Thoracic aorta (tissue), 2 donors: ENCODE measurements around the gene NAALADL1. TPM values are rescaled to one million over a fixed set of nuclear protein-coding genes. Genes with fewer than 3 reads are reported as not detected.
"Not testable (repeated sequence)": the region's sequence is repeated elsewhere in the genome, so short reads cannot be mapped to it uniquely, and the experiment has no call there.

Source experiments
- ATAC-seq: fragments of 150-250 bp; one replicate; pipeline ENCODE4 v1.8.0; 2017; ENCODE audit warnings: low read depth; ENCODE audit not compliant: insufficient number of reproducible peaks, low FRiP score
- DNase-seq: peaks from one replicate; pipeline ENCODE4 v3.0.0-alpha.2; 2020; ENCODE audit warnings: low spot score
- H3K27ac ChIP-seq, 2 donors: fragments of 200-600 bp; sonication (generic); 1 replicate in 1 of 2; 2 replicates in 1 of 2; pipeline ENCODE4 v1.5.1; 2016; ENCODE audit warnings: mild to moderate bottlenecking in 2 of 2, moderate library complexity in 2 of 2
- H3K27me3 ChIP-seq: fragments of 200-600 bp; sonication (generic); replicated peaks from 2 replicates; pipeline ENCODE4 v1.6.0; 2016; ENCODE audit warnings: mild to moderate bottlenecking; ENCODE audit not compliant: insufficient read depth
- H3K36me3 ChIP-seq: fragments of 200-600 bp; sonication (generic); one replicate; pipeline ENCODE4 v1.5.1; 2016
- H3K4me1 ChIP-seq, 2 donors: fragments of 200-600 bp; sonication (generic); 1 replicate in 1 of 2; 2 replicates in 1 of 2; pipeline versions ENCODE4 v1.5.1 to v1.6.0; 2016; ENCODE audit warnings: low read depth in 2 of 2, mild to moderate bottlenecking in 1 of 2; ENCODE audit not compliant: control insufficient read depth in 1 of 2
- H3K4me3 ChIP-seq: fragments of 200-600 bp; sonication (generic); 2 replicates; pipeline ENCODE4 v1.5.1; 2016; ENCODE audit warnings: mild to moderate bottlenecking
- H3K9me3 ChIP-seq: fragments of 200-600 bp; sonication (generic); 2 replicates; pipeline ENCODE4 v1.5.1; 2016
- CTCF ChIP-seq: fragments of 200-600 bp; sonication (generic); IDR thresholded peaks from one replicate; pipeline ENCODE4 v1.5.1; 2019; ENCODE audit warnings: antibody characterized with exemption
- total RNA-seq, 2 donors: library from RNA; depleted of rRNA; stranded (reverse); fragments of >200 nt; gene quantifications; one replicate each; pipeline versions ENCODE4 v1.1.0 to v1.2.3, GENCODE V29; 2016

Gene NAALADL1
- total RNA-seq, 2 donors from 2014 or later, result 25.8 to 47.1 TPM

GRCh38 chr11:65014726-65015227 is 43.6 kb downstream of the NAALADL1 start:
- H3K9me3 ChIP-seq, result no peaks in the 10 kb centered on the region
- peak overlapping the region; percentile 81 for H3K4me3 ChIP-seq
- ATAC-seq (no peak), DNase-seq (no peak)
- peaks cover 8% of the 10 kb centered on the region for H3K36me3 ChIP-seq
- peak overlapping the region; percentile 95 to 100 for H3K27ac ChIP-seq
- no peaks in the 10 kb centered on the region for H3K27me3 ChIP-seq
- no peak for TF ChIP-seq CTCF
- H3K4me1 ChIP-seq, result peaks cover 12 to 21% of the 10 kb centered on the region in 2 donors

GRCh38 chr11:65013888-65014725 is 44.2 kb downstream of the NAALADL1 start, which contains the start of gene ARL2:
TSS of gene ARL2 (plus strand) at chr11:65014160. CDS start at chr11:65014208, 48 bp downstream.
- peak; percentile 89 for TF ChIP-seq CTCF
- peak; percentile 53 for DNase-seq
- no peaks in the 10 kb centered on the region for H3K9me3 ChIP-seq
- H3K4me3 ChIP-seq, result peak within 1 kb of the TSS; percentile 81
- peaks cover 12 to 21% of the 10 kb centered on the region in 2 donors for H3K4me1 ChIP-seq
- peaks cover 4% of the 10 kb centered on the region for H3K36me3 ChIP-seq
- ATAC-seq, result peak; percentile 92
- H3K27ac ChIP-seq, result peak within 1 kb of the TSS; percentile 95 to 100
- no peaks in the 10 kb centered on the region for H3K27me3 ChIP-seq

- Histone ChIP-seq H3K27ac (peak overlapping the region; percentile 95 to 100), H3K9me3 (no peaks in the 10 kb centered on the region), H3K36me3 (no peaks in the 10 kb centered on the region), H3K27me3 (no peaks in the 10 kb centered on the region), H3K4me1 (peaks cover 12 to 21% of the 10 kb centered on the region in 2 donors), H3K4me3 (peak overlapping the region; percentile 81)
- TF ChIP-seq CTCF, result peak; percentile 71
- DNase-seq (peak; percentile 81), ATAC-seq (peak; percentile 91)
These were observed 45.0 kb downstream of the NAALADL1 start for GRCh38 chr11:65013130-65013887.

- DNase-seq, result no peak
- H3K27ac ChIP-seq, result no peak overlapping the region
- no peaks in the 10 kb centered on the region for H3K36me3 ChIP-seq
- H3K9me3 ChIP-seq, result no peaks in the 10 kb centered on the region
- no peak overlapping the region for H3K4me3 ChIP-seq
- no peak for ATAC-seq
- TF ChIP-seq CTCF, result no peak
- H3K4me1 ChIP-seq, result peaks cover 5 to 10% of the 10 kb centered on the region in 2 donors
- no peaks in the 10 kb centered on the region for H3K27me3 ChIP-seq
These were observed 49.5 kb downstream of the NAALADL1 start for GRCh38 chr11:65008873-65009272.

- Histone ChIP-seq H3K36me3 (no peaks in the 10 kb centered on the region), H3K4me3 (no peak overlapping the region), H3K4me1 (peaks cover 1 to 3% of the 10 kb centered on the region in 2 donors), H3K27ac (no peak overlapping the region), H3K27me3 (no peaks in the 10 kb centered on the region), H3K9me3 (no peaks in the 10 kb centered on the region)
- no peak for TF ChIP-seq CTCF
- ATAC-seq (no peak), DNase-seq (no peak)
These were observed 50.3 kb downstream of the NAALADL1 start for GRCh38 chr11:65008016-65008415.

GRCh38 chr11:65003968-65004367 is 54.4 kb downstream of the NAALADL1 start:
- not testable (repeated sequence) for H3K9me3 ChIP-seq, H3K4me3 ChIP-seq, DNase-seq, H3K36me3 ChIP-seq, H3K27ac ChIP-seq, H3K27me3 ChIP-seq, ATAC-seq, H3K4me1 ChIP-seq
